Adrenal gland (tissue), 12 donors: Measurements from ENCODE around the gene PRICKLE2. TPM values are rescaled to one million over a fixed set of nuclear protein-coding genes. Genes with fewer than 3 reads are reported as not detected.

Source experiments
- DNase-seq, 7 donors: peaks; one replicate each; pipeline ENCODE4 v3.0.0-alpha.2; 2019 to 2020
- H3K27ac ChIP-seq, 5 donors: fragments of 200-600 bp; sonication (generic) in 4 of 5; 1 replicate in 3 of 5; 2 replicates in 2 of 5; pipeline versions ENCODE4 v1.5.1 to v1.8.0; 2016 to 2020; ENCODE audit warnings: mild to moderate bottlenecking in 1 of 5
- H3K27me3 ChIP-seq: fragments of 200-600 bp; 2 replicates; pipeline ENCODE4 v1.8.0; 2021
- H3K36me3 ChIP-seq, 2 donors: fragments of 200-600 bp; replicated peaks in 1 of 2; 1 replicate in 1 of 2; 2 replicates in 1 of 2; pipeline versions ENCODE4 v1.5.1 to v1.8.0; 2018 to 2022
- H3K4me1 ChIP-seq, 2 donors: fragments of 200-600 bp; replicated peaks in 1 of 2; 1 replicate in 1 of 2; 2 replicates in 1 of 2; pipeline versions ENCODE4 v1.5.1 to v1.8.0; 2018 to 2021
- H3K4me3 ChIP-seq, 4 donors: fragments of 200-600 bp; sonication (generic) in 3 of 4; one replicate each; pipeline ENCODE4 v1.5.1; 2016 to 2018
- H3K9me3 ChIP-seq, 3 donors: fragments of 200-600 bp; sonication (generic) in 1 of 3; replicated peaks in 1 of 3; 1 replicate in 2 of 3; 2 replicates in 1 of 3; pipeline versions ENCODE4 v1.5.1 to v1.8.0; 2016 to 2021
- CTCF ChIP-seq, 6 experiments: fragments of 450-650 bp in 4 of 6; fragments of 200-600 bp in 2 of 6; sonication (generic) in 1 of 6; IDR thresholded peaks; 1 replicate in 5 of 6; 2 replicates in 1 of 6; pipeline versions ENCODE4 v1.5.1 to v1.8.0; 2016 to 2021; ENCODE audit warnings: antibody characterized with exemption in 6 of 6, mild to moderate bottlenecking in 2 of 6, moderate library complexity in 1 of 6
- POLR2A ChIP-seq, 2 donors: fragments of 450-650 bp; IDR thresholded peaks; one replicate each; pipeline ENCODE4 v1.6.1; 2017; ENCODE audit warnings: antibody characterized with exemption in 2 of 2, mild to moderate bottlenecking in 2 of 2, moderate library complexity in 1 of 2
- WGBS, 4 donors: extraction: QIAGEN DNeasy Blood & Tissue Kit in 2 of 4; methylation state at CpG; one replicate each; pipeline versions ENCODE4 v1.1.5 to v1.1.7; 2013 to 2017; 5-methylcytosine and 5-hydroxymethylcytosine counted together
- intact Hi-C, 2 donors: fragments of 100-400 bp; cut with DNase I; formaldehyde crosslinking; loops; one replicate each; pipeline versions ENCODE4 v1.14.1 to v1.15.0; 2022 to 2023
- polyA plus RNA-seq, 3 donors: library from polyadenylated mRNA; stranded (reverse); fragments of 200-250 nt in 2 of 3; fragments of 350-450 nt in 1 of 3; fragmentation: Illumina TruSeq in 1 of 3; extraction: RNeasy Lipid Tissue Mini Kit (QIAGEN cat#74804) in 1 of 3; gene quantifications; one replicate each; pipeline ENCODE4 v1.2.3, GENCODE V29; 2013 to 2014
- total RNA-seq, 9 donors: library from RNA; depleted of rRNA in 4 of 9; stranded (reverse); fragments of >200 nt in 4 of 9; fragments of 120-200 nt in 1 of 9; fragmentation: NEBNext Ultra II Directional in 1 of 9; extraction: Animal tissue kit (Norgen Biotek cat#: 25700) in 1 of 9; gene quantifications; one replicate each; pipeline versions ENCODE4 v1.1.0 to v1.2.4, GENCODE V29; 2013 to 2023
- donor health status: healthy with polysubstance abuse.
- donor health status: Bipolar disorder and iron deficiency.
- donor health status: DM: yes; HTN: yes; CAD: no.
- donor health status: DM: no; HTN: no; CAD: no.
- donor health status: DM: no; HTN: no; CAD: no.
- donor health status: DM: yes; HTN: yes; CAD: no.

PRICKLE2 gene
- total and polyA plus RNA-seq, 12 donors: 1.3 to 15.7 (median 8.1) TPM

- H3K27ac ChIP-seq: no peak overlapping the region
- intact Hi-C loops: no loop called here
- H3K4me3 ChIP-seq: no peak overlapping the region
- H3K9me3 ChIP-seq: no peaks in the 10 kb centered on the region
- H3K4me1 ChIP-seq: no peaks in the 10 kb centered on the region
- no peaks in the 10 kb centered on the region for H3K27me3 ChIP-seq
- 70 to 100% (median 73%) methylated on average over 2 of the region's 2 CpGs for WGBS, 4 donors
- no peaks in the 10 kb centered on the region for H3K36me3 ChIP-seq
- TF ChIP-seq CTCF (IDR thresholded peaks at IDR 0.05) (no peak), POLR2A (IDR thresholded peaks at IDR 0.05) (no peak)
- no peak for DNase-seq
Measured at GRCh38 chr3:64240959-64241358, 15.7 kb upstream of the PRICKLE2 start.

GRCh38 chr3:64240396-64240795, 15.1 kb upstream of the PRICKLE2 start:
- DNase-seq: no peak
- no peaks in the 10 kb centered on the region for H3K36me3 ChIP-seq
- 80 to 93% (median 89%) methylated on average over 1 to 3 of the region's 3 CpGs for WGBS, 4 donors
- intact Hi-C loops: no loop called here
- H3K27ac ChIP-seq: no peak overlapping the region
- H3K27me3 ChIP-seq: no peaks in the 10 kb centered on the region
- H3K4me3 ChIP-seq: no peak overlapping the region
- H3K9me3 ChIP-seq: no peaks in the 10 kb centered on the region
- no peak for TF ChIP-seq POLR2A (IDR thresholded peaks at IDR 0.05)
- no peak for TF ChIP-seq CTCF (IDR thresholded peaks at IDR 0.05)
- no peaks in the 10 kb centered on the region for H3K4me1 ChIP-seq

- no peaks in the 10 kb centered on the region for H3K9me3 ChIP-seq
- 93 to 98% (median 95%) methylated on average over 5 of the region's 5 CpGs for WGBS, 4 donors
- H3K27ac ChIP-seq: no peak overlapping the region
- H3K27me3 ChIP-seq: no peaks in the 10 kb centered on the region
- no peaks in the 10 kb centered on the region for H3K4me1 ChIP-seq
- no peaks in the 10 kb centered on the region for H3K36me3 ChIP-seq
- H3K4me3 ChIP-seq: no peak overlapping the region
- DNase-seq: no peak
- TF ChIP-seq CTCF (IDR thresholded peaks at IDR 0.05) (no peak), POLR2A (IDR thresholded peaks at IDR 0.05) (no peak)
- intact Hi-C loops: no loop called here
Measured at GRCh38 chr3:64239841-64240240, 14.6 kb upstream of the PRICKLE2 start.

- Histone ChIP-seq H3K4me1 (no peaks in the 10 kb centered on the region), H3K4me3 (no peak overlapping the region), H3K27me3 (no peaks in the 10 kb centered on the region), H3K36me3 (no peaks in the 10 kb centered on the region), H3K9me3 (no peaks in the 10 kb centered on the region), H3K27ac (peak overlapping the region in 2 of 5 donors; percentile 38 to 39)
- peak; percentile 24 to 81 (median 48) for DNase-seq
- no peak for TF ChIP-seq CTCF (IDR thresholded peaks at IDR 0.05)
- TF ChIP-seq POLR2A (IDR thresholded peaks at IDR 0.05): no peak
- intact Hi-C loops: no loop called here
- WGBS, 4 donors: 38 to 49% (median 45%) methylated on average over 9 to 12 of the region's 12 CpGs
Measured at GRCh38 chr3:64238971-64239667, 13.9 kb upstream of the PRICKLE2 start.
